Measurements from ENCODE around the gene SLC38A5. TPM values are rescaled to one million over a fixed set of nuclear protein-coding genes. Genes with fewer than 3 reads are reported as not detected.

Gene SLC38A5
- total RNA-seq, 4 donors from 2014 or later = 2.5 to 7.9 (median 7.4) TPM

- H3K4me1 ChIP-seq = peaks cover 3 to 15% (median 10%) of the 10 kb centered on the region in 4 donors
- TF ChIP-seq EP300 (IDR thresholded peaks at IDR 0.05) (no peak), POLR2AphosphoS5 (IDR thresholded peaks at IDR 0.05) (no peak), POLR2A (IDR thresholded peaks at IDR 0.05; ENCODE audit: low read depth) (no peak)
- TF ChIP-seq, protein P1, sequence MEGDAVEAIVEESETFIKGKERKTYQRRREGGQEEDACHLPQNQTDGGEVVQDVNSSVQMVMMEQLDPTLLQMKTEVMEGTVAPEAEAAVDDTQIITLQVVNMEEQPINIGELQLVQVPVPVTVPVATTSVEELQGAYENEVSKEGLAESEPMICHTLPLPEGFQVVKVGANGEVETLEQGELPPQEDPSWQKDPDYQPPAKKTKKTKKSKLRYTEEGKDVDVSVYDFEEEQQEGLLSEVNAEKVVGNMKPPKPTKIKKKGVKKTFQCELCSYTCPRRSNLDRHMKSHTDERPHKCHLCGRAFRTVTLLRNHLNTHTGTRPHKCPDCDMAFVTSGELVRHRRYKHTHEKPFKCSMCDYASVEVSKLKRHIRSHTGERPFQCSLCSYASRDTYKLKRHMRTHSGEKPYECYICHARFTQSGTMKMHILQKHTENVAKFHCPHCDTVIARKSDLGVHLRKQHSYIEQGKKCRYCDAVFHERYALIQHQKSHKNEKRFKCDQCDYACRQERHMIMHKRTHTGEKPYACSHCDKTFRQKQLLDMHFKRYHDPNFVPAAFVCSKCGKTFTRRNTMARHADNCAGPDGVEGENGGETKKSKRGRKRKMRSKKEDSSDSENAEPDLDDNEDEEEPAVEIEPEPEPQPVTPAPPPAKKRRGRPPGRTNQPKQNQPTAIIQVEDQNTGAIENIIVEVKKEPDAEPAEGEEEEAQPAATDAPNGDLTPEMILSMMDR (IDR thresholded peaks at IDR 0.05) = no peak
- peaks cover 5 to 49% (median 38%) of the 10 kb centered on the region in 4 donors for H3K36me3 ChIP-seq
- no peak for DNase-seq (ENCODE audit: extremely low spot score)
- H3K4me3 ChIP-seq = no peak overlapping the region
- intact Hi-C loops (cut with DNase I) = no loop called here
- H3K27me3 ChIP-seq = no peaks in the 10 kb centered on the region
- no peaks in the 10 kb centered on the region for H3K9me3 ChIP-seq
- WGBS = 85% methylated on average over 3 of the region's 3 CpGs
- H3K27ac ChIP-seq (replicated peaks in 1 of 4) = no peak overlapping the region
Measured at GRCh38 chrX:48480142-48480541, 10.1 kb upstream of the SLC38A5 start.

- H3K4me1 ChIP-seq = peaks cover 5 to 19% (median 13%) of the 10 kb centered on the region in 4 donors
- no peak for DNase-seq (ENCODE audit: extremely low spot score)
- H3K27ac ChIP-seq (replicated peaks in 1 of 4) = no peak overlapping the region
- H3K27me3 ChIP-seq = no peaks in the 10 kb centered on the region
- TF ChIP-seq, protein P1 (IDR thresholded peaks at IDR 0.05) = no peak
- TF ChIP-seq POLR2AphosphoS5 (IDR thresholded peaks at IDR 0.05) = no peak
- TF ChIP-seq EP300 (IDR thresholded peaks at IDR 0.05) = no peak
- no peak for TF ChIP-seq POLR2A (IDR thresholded peaks at IDR 0.05; ENCODE audit: low read depth)
- peaks cover 5 to 36% (median 31%) of the 10 kb centered on the region in 4 donors for H3K36me3 ChIP-seq
- intact Hi-C loops (cut with DNase I) = no loop called here
- 83% methylated on average over 5 of the region's 5 CpGs for WGBS
- H3K9me3 ChIP-seq = no peaks in the 10 kb centered on the region
- no peak overlapping the region for H3K4me3 ChIP-seq
Measured at GRCh38 chrX:48478806-48479205, 8.7 kb upstream of the SLC38A5 start.

GRCh38 chrX:48477960-48478755 lies 8.1 kb upstream of the SLC38A5 start:
- H3K27me3 ChIP-seq = no peaks in the 10 kb centered on the region
- WGBS = 91% methylated on average over 19 of the region's 19 CpGs
- H3K36me3 ChIP-seq = peaks cover 5 to 30% (median 26%) of the 10 kb centered on the region in 4 donors
- DNase-seq (ENCODE audit: extremely low spot score) = no peak
- TF ChIP-seq, protein P1 (IDR thresholded peaks at IDR 0.05) = no peak
- TF ChIP-seq POLR2AphosphoS5 (IDR thresholded peaks at IDR 0.05) = no peak
- no peak for TF ChIP-seq POLR2A (IDR thresholded peaks at IDR 0.05; ENCODE audit: low read depth)
- TF ChIP-seq EP300 (IDR thresholded peaks at IDR 0.05) = no peak
- intact Hi-C loops (cut with DNase I) = no loop called here
- no peaks in the 10 kb centered on the region for H3K9me3 ChIP-seq
- H3K4me3 ChIP-seq = no peak overlapping the region
- no peak overlapping the region for H3K27ac ChIP-seq (replicated peaks in 1 of 4)
- H3K4me1 ChIP-seq = peaks cover 5 to 19% (median 13%) of the 10 kb centered on the region in 4 donors

- WGBS = 81% methylated on average over 4 of the region's 4 CpGs
- Histone ChIP-seq H3K27me3 (no peaks in the 10 kb centered on the region), H3K9me3 (no peaks in the 10 kb centered on the region), H3K4me3 (peak overlapping the region; percentile 66 to 82 (median 69)), H3K36me3 (peaks cover under 1 to 20% (median 14%) of the 10 kb centered on the region in 4 donors), H3K27ac (replicated peaks in 1 of 4) (peak overlapping the region; percentile 80 to 86 (median 86)), H3K4me1 (peaks cover 5 to 19% (median 13%) of the 10 kb centered on the region in 4 donors)
- intact Hi-C loops (cut with DNase I) = no loop called here
- no peak for DNase-seq (ENCODE audit: extremely low spot score)
- TF ChIP-seq EP300 (IDR thresholded peaks at IDR 0.05) = no peak
- no peak for TF ChIP-seq POLR2A (IDR thresholded peaks at IDR 0.05; ENCODE audit: low read depth)
- no peak for TF ChIP-seq POLR2AphosphoS5 (IDR thresholded peaks at IDR 0.05)
- TF ChIP-seq, protein P1 (IDR thresholded peaks at IDR 0.05) = no peak
Measured at GRCh38 chrX:48476919-48477318, 6.9 kb upstream of the SLC38A5 start.

Data from esophagus muscularis mucosa (tissue), 4 donors.